Smooth muscle cell (in vitro differentiated cells): ENCODE results near the gene CASTOR1. TPM values are rescaled to one million over a fixed set of nuclear protein-coding genes. Genes with fewer than 3 reads are reported as not detected.

Experiments used
- DNase-seq: peaks from one replicate; lab custom pipeline; 2025; ENCODE audit not compliant: unreplicated experiment; lab: John Stamatoyannopoulos, UW
- H2AFZ ChIP-seq: fragments of 200-600 bp; sonication (generic); 2 replicates; pipeline ENCODE4 v1.6.0; 2016; ENCODE audit warnings: antibody characterized with exemption, low read depth, mild to moderate bottlenecking
- H3F3A ChIP-seq: fragments of 200-600 bp; sonication (generic); 2 replicates; pipeline ENCODE4 v1.6.0; 2017; ENCODE audit warnings: antibody characterized with exemption, low read depth
- H3K27ac ChIP-seq: fragments of 200-600 bp; sonication (generic); 2 replicates; pipeline ENCODE4 v1.5.1; 2016; ENCODE audit warnings: low read depth, mild to moderate bottlenecking
- H3K27me3 ChIP-seq: fragments of 200-600 bp; sonication (generic); 2 replicates; pipeline ENCODE4 v1.6.1; 2016; ENCODE audit warnings: low read depth, mild to moderate bottlenecking
- H3K36me3 ChIP-seq: fragments of 200-600 bp; sonication (generic); 2 replicates; pipeline ENCODE4 v1.5.1; 2016; ENCODE audit warnings: low read depth
- H3K4me1 ChIP-seq: fragments of 200-600 bp; sonication (generic); 2 replicates; pipeline ENCODE4 v1.5.1; 2016; ENCODE audit warnings: low read depth
- H3K4me2 ChIP-seq: fragments of 200-600 bp; sonication (generic); 2 replicates; pipeline ENCODE4 v1.6.0; 2016; ENCODE audit warnings: mild to moderate bottlenecking
- H3K4me3 ChIP-seq: fragments of 200-600 bp; sonication (generic); 2 replicates; pipeline ENCODE4 v1.5.1; 2016; ENCODE audit warnings: mild to moderate bottlenecking
- H3K79me2 ChIP-seq: fragments of 200-600 bp; sonication (generic); 2 replicates; pipeline ENCODE4 v1.6.0; 2016; ENCODE audit warnings: low read depth, mild to moderate bottlenecking
- H3K9ac ChIP-seq: fragments of 200-600 bp; sonication (generic); 2 replicates; pipeline ENCODE4 v1.6.0; 2016; ENCODE audit warnings: low read depth
- H3K9me3 ChIP-seq: fragments of 200-600 bp; sonication (generic); replicated peaks from 2 replicates; pipeline ENCODE4 v1.5.1; 2016; ENCODE audit warnings: low read depth
- H4K20me1 ChIP-seq: fragments of 200-600 bp; sonication (generic); 2 replicates; pipeline ENCODE4 v1.6.0; 2016; ENCODE audit warnings: low read depth
- WGBS: methylation state at CpG from one replicate; pipeline ENCODE4 v1.1.7; 2016; ENCODE audit warnings: low lambda C conversion rate; 5-methylcytosine and 5-hydroxymethylcytosine counted together
- polyA plus RNA-seq: library from polyadenylated mRNA; unstranded; fragments of >200 nt; fragmentation: Nextera tagmentation; extraction: Ambion mirVana; gene quantifications from 2 replicates; pipeline ENCODE4 v1.2.1, GENCODE V29; 2016
- total RNA-seq: library from RNA; depleted of rRNA; stranded (reverse); fragments of >200 nt; gene quantifications from 2 replicates; pipeline ENCODE4 v1.2.3, GENCODE V29; 2014
- TF ChIP-seq, protein P1 (sequence below): fragments of 200-600 bp; sonication (generic); IDR thresholded peaks from 2 replicates; pipeline ENCODE4 v1.5.1; 2017; ENCODE audit warnings: borderline replicate concordance, mild to moderate bottlenecking, antibody characterized with exemption; ENCODE audit not compliant: insufficient read depth, poor library complexity, severe bottlenecking

CASTOR1 gene
- total and polyA plus RNA-seq, 2 experiments from 2014 or later = 9.8 to 21.8 TPM

DNA sequence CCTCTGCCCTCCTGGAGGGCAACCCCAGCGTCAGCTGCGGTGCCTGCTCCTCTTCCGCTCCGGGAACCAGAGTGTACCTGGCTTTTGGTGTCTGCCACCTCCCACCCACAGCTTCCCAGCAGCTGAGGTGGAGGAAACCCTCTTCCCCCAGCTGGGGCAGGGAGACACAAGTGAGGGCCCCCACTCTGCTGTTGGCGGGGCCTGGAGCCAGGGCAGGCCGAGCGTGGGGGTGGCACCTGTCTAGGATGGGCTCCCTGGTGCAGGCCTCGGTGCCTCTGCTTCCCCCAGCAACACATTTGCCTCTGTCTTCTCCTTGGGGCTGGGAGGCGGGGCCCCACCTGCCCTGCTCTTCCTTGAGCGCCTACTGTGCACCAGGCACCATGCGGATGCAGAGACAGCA is 29.0 kb downstream of the CASTOR1 start:
- Histone ChIP-seq H3K27ac (no peak overlapping the region), H3K4me1 (no peaks in the 10 kb centered on the region), H3K36me3 (no peaks in the 10 kb centered on the region), H3K27me3 (no peaks in the 10 kb centered on the region), H3F3A (no peaks in the 10 kb centered on the region), H4K20me1 (no peaks in the 10 kb centered on the region), H3K4me3 (no peak overlapping the region), H2AFZ (no peak overlapping the region), H3K4me2 (no peak overlapping the region), H3K9me3 (no peaks in the 10 kb centered on the region), H3K79me2 (no peaks in the 10 kb centered on the region), H3K9ac (no peak overlapping the region)
- 100% methylated on average over 11 of the region's 11 CpGs for WGBS
- no peak for DNase-seq
- TF ChIP-seq, protein P1, sequence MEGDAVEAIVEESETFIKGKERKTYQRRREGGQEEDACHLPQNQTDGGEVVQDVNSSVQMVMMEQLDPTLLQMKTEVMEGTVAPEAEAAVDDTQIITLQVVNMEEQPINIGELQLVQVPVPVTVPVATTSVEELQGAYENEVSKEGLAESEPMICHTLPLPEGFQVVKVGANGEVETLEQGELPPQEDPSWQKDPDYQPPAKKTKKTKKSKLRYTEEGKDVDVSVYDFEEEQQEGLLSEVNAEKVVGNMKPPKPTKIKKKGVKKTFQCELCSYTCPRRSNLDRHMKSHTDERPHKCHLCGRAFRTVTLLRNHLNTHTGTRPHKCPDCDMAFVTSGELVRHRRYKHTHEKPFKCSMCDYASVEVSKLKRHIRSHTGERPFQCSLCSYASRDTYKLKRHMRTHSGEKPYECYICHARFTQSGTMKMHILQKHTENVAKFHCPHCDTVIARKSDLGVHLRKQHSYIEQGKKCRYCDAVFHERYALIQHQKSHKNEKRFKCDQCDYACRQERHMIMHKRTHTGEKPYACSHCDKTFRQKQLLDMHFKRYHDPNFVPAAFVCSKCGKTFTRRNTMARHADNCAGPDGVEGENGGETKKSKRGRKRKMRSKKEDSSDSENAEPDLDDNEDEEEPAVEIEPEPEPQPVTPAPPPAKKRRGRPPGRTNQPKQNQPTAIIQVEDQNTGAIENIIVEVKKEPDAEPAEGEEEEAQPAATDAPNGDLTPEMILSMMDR = no peak

DNA sequence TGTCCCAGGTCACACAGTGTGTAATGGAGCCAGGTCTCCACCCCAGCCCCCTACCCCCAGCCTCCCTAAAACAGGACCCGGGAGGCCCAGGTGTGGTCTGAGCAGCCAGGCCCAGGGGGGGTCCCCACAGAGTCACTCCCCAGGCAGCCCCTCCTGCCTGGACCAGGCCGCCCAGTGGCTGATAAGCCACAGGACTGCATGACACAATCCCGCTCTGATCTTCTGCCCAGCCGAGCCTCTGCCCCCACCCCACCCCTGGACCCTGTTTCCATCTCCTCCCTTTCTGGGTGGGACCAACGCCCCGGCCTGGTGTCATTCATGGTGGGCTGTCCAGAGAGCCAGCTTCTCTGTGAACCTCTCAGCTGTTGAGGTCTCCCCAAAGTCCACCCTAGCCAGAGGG is 35.0 kb downstream of the CASTOR1 start:
- no peak overlapping the region for H3K4me3 ChIP-seq
- no peak overlapping the region for H2AFZ ChIP-seq
- TF ChIP-seq, protein P1 = no peak
- no peak for DNase-seq
- peaks cover 20% of the 10 kb centered on the region for H3F3A ChIP-seq
- H3K4me1 ChIP-seq = peaks cover 13% of the 10 kb centered on the region
- peak overlapping the region; percentile 70 for H3K4me2 ChIP-seq
- no peaks in the 10 kb centered on the region for H3K9me3 ChIP-seq
- no peaks in the 10 kb centered on the region for H3K27me3 ChIP-seq
- no peaks in the 10 kb centered on the region for H3K79me2 ChIP-seq
- H4K20me1 ChIP-seq = no peaks in the 10 kb centered on the region
- H3K27ac ChIP-seq = peak overlapping the region; percentile 91
- H3K36me3 ChIP-seq = no peaks in the 10 kb centered on the region
- 51% methylated on average over 6 of the region's 6 CpGs for WGBS
- H3K9ac ChIP-seq = peak overlapping the region; percentile 78

DNA sequence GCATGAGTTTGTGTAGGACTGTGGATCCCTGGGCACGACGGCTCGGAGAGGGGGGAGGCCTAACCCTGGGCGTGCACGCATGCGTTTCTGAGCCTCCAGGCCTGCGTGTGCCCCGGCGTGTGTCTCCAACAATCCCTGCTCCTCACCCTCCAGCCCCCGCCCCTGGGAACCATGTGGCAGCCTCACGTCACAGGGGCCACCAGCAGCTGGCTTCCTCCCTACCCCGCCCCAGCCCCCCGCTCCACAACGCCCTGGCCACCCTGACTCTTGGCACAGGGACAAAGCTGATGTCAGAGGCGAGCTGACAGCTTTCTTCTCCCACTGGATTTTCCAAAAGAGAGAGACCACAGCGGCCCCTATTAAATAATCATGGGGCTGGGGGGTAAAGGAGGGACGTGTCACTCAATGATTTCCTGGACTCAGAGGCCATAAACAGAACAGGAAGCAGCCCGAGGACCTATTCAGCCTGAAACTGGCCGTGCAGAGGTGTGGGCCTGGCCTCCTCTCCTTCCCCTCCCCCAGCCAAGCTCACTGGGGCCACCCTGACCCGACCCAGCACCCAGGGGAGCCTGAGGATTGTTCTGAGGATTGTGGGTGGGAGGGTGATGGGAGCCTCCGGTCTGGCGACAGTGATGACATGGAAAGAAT is 36.0 kb downstream of the CASTOR1 start:
- H3F3A ChIP-seq = peaks cover 20% of the 10 kb centered on the region
- H3K9me3 ChIP-seq = no peaks in the 10 kb centered on the region
- H4K20me1 ChIP-seq = no peaks in the 10 kb centered on the region
- WGBS = 30% methylated on average over 10 of the region's 22 CpGs
- peaks cover 13% of the 10 kb centered on the region for H3K4me1 ChIP-seq
- peak; percentile 61 for DNase-seq
- no peaks in the 10 kb centered on the region for H3K79me2 ChIP-seq
- TF ChIP-seq, protein P1 = no peak
- H3K4me2 ChIP-seq = peak overlapping the region; percentile 70
- no peaks in the 10 kb centered on the region for H3K36me3 ChIP-seq
- peak overlapping the region; percentile 91 for H3K27ac ChIP-seq
- H3K4me3 ChIP-seq = no peak overlapping the region
- H2AFZ ChIP-seq = no peak overlapping the region
- no peaks in the 10 kb centered on the region for H3K27me3 ChIP-seq
- peak overlapping the region; percentile 85 for H3K9ac ChIP-seq
